SU-DHL-6 (cell line): ENCODE measurements around the gene EVI5.

ENCODE experiments used
- H2AFZ ChIP-seq: fragments of 200-600 bp; sonication (generic); 2 replicates; pipeline ENCODE4 v1.6.1; 2014; ENCODE audit warnings: low read depth, mild to moderate bottlenecking, moderate library complexity, mixed read lengths, antibody characterized with exemption, low read length; ENCODE audit not compliant: severe bottlenecking
- H3F3A ChIP-seq: fragments of 200-600 bp; shearing (Covaris generic); 2 replicates; pipeline ENCODE4 v1.6.0; 2016; ENCODE audit warnings: antibody characterized with exemption, mild to moderate bottlenecking; ENCODE audit not compliant: insufficient read depth
- H3K27ac ChIP-seq: fragments of 200-600 bp; sonication (generic); 2 replicates; pipeline ENCODE4 v1.5.1; 2016; ENCODE audit warnings: low read depth, mild to moderate bottlenecking, low read length, moderate library complexity, mixed read lengths
- H3K27me3 ChIP-seq: fragments of 200-600 bp; sonication (generic), shearing (Covaris generic); 2 replicates; pipeline ENCODE4 v1.6.0; 2014; ENCODE audit warnings: mild to moderate bottlenecking, low read length
- H3K36me3 ChIP-seq: fragments of 200-600 bp; sonication (generic); 2 replicates; pipeline ENCODE4 v1.6.1; 2014; ENCODE audit warnings: mild to moderate bottlenecking, low read length, mixed read lengths
- H3K4me2 ChIP-seq: fragments of 300-600, 200-600 bp; shearing (Covaris generic), sonication (generic); 2 replicates; pipeline ENCODE4 v1.6.0; 2014; ENCODE audit warnings: low read length, low read depth, mild to moderate bottlenecking; ENCODE audit not compliant: poor library complexity, severe bottlenecking
- H3K4me3 ChIP-seq: fragments of 200-600 bp; sonication (generic); 2 replicates; pipeline ENCODE4 v1.5.1; 2014; ENCODE audit warnings: antibody characterized with exemption, low read length, mild to moderate bottlenecking, mixed read lengths; ENCODE audit not compliant: insufficient read depth, poor library complexity, severe bottlenecking
- H3K79me2 ChIP-seq: fragments of 200-600 bp; sonication (generic); 2 replicates; pipeline ENCODE4 v1.6.1; 2014; ENCODE audit warnings: mild to moderate bottlenecking, low read length, moderate library complexity; ENCODE audit not compliant: insufficient read depth
- H3K9ac ChIP-seq: fragments of 200-600 bp; sonication (generic); 2 replicates; pipeline ENCODE4 v1.7.0; 2014; ENCODE audit warnings: mild to moderate bottlenecking, low read length
- H3K9me2 ChIP-seq: fragments of 200-600 bp; sonication (generic); replicated peaks from 2 replicates; pipeline ENCODE4 v1.6.1; 2014; ENCODE audit warnings: low read length; ENCODE audit not compliant: insufficient read depth
- H3K9me3 ChIP-seq: fragments of 200-600 bp; sonication (generic); 2 replicates; pipeline ENCODE4 v1.6.1; 2014; ENCODE audit warnings: low read length, mixed read lengths; ENCODE audit not compliant: insufficient read depth
- H4K20me1 ChIP-seq: fragments of 200-600 bp; sonication (generic); 2 replicates; pipeline ENCODE4 v1.6.1; 2014; ENCODE audit warnings: low read depth, mild to moderate bottlenecking, antibody characterized with exemption, low read length, moderate library complexity, mixed read lengths
- CTCF ChIP-seq: fragments of 200-600 bp; sonication (generic); IDR thresholded peaks from one replicate; pipeline ENCODE4 v1.5.1; 2017; ENCODE audit warnings: antibody characterized with exemption, mild to moderate bottlenecking, low read length, moderate library complexity; ENCODE audit not compliant: insufficient read depth, poor library complexity, severe bottlenecking
- EZH2phosphoT487 ChIP-seq: fragments of 200-600 bp; sonication (generic), shearing (Covaris generic); conservative IDR thresholded peaks from 2 replicates; pipeline ENCODE4 v1.6.1; 2018; ENCODE audit warnings: mild to moderate bottlenecking, antibody characterized with exemption, low read length, moderate library complexity, mixed read lengths

EVI5 gene

GRCh38 chr1:92804721-92805201 lies 19.9 kb upstream of the EVI5 start:
- no peak overlapping the region for H3K9ac ChIP-seq
- no peaks in the 10 kb centered on the region for H4K20me1 ChIP-seq

GRCh38 chr1:92803140-92803887 lies 18.4 kb upstream of the EVI5 start:
- Histone ChIP-seq H3K9me3 (peaks cover 8% of the 10 kb centered on the region; the same call in 1 of the 2 replicates), H3K27me3 (no peaks in the 10 kb centered on the region), H3K4me3 (no peak overlapping the region), H3K27ac (no peak overlapping the region), H3K9me2 (no peaks in the 10 kb centered on the region), H3K9ac (no peak overlapping the region), H3K79me2 (no peaks in the 10 kb centered on the region), H3K36me3 (no peaks in the 10 kb centered on the region), H3K4me2 (no peak overlapping the region), H2AFZ (no peak overlapping the region), H3F3A (no peaks in the 10 kb centered on the region), H4K20me1 (no peaks in the 10 kb centered on the region)
- TF ChIP-seq CTCF (no peak), EZH2phosphoT487 (no peak)

More at GRCh38 chr1:92804721-92805201, 19.9 kb upstream of the EVI5 start:
- H3F3A ChIP-seq = no peaks in the 10 kb centered on the region
- no peak overlapping the region for H3K27ac ChIP-seq
- H3K79me2 ChIP-seq = no peaks in the 10 kb centered on the region
- no peaks in the 10 kb centered on the region for H3K27me3 ChIP-seq
- no peak overlapping the region for H3K4me2 ChIP-seq
- H3K9me2 ChIP-seq = no peaks in the 10 kb centered on the region
- no peak for TF ChIP-seq EZH2phosphoT487
- TF ChIP-seq CTCF = no peak
- H3K4me3 ChIP-seq = no peak overlapping the region
- peak overlapping the region; percentile 35 for H2AFZ ChIP-seq
- H3K36me3 ChIP-seq = no peaks in the 10 kb centered on the region
- H3K9me3 ChIP-seq = peaks cover 8% of the 10 kb centered on the region; the same call in 1 of the 2 replicates

- Histone ChIP-seq H3K9me3 (no peaks in the 10 kb centered on the region), H3K27ac (no peak overlapping the region), H3K9ac (no peak overlapping the region), H4K20me1 (no peaks in the 10 kb centered on the region), H3K79me2 (no peaks in the 10 kb centered on the region), H2AFZ (no peak overlapping the region), H3K27me3 (no peaks in the 10 kb centered on the region), H3K36me3 (no peaks in the 10 kb centered on the region), H3K4me2 (no peak overlapping the region), H3K9me2 (no peaks in the 10 kb centered on the region), H3F3A (no peaks in the 10 kb centered on the region), H3K4me3 (no peak overlapping the region)
- TF ChIP-seq EZH2phosphoT487 = no peak
- TF ChIP-seq CTCF = no peak
Measured at GRCh38 chr1:92797961-92798360, 13.1 kb upstream of the EVI5 start.
